ENCODE results near the gene OSTM1. TPM values are rescaled to one million over a fixed set of nuclear protein-coding genes. Genes with fewer than 3 reads are reported as not detected.

OSTM1 gene
- polyA plus RNA-seq, 1 of the 3 experiments (the other 2 are of a cell fraction), result 10.1 TPM

DNA sequence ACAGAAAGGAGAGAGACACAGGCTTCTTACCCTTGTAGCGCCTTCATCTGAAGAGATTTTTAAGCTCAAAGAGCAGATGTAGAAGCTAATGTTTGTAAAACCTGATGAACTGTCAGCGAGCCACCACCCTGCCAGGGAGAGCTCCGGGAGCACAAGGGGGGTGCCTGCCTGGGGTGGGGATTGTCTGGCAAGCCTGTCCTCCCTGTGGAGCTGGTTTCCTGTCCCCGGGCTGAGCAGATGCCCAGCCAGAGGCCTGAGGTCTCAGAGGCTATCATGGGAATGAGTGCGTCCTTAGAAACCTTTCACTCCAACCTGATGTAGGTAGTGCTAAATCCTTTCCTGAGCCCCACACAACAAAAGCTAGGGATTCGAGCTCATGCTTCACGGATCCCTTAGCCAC lies 49.4 kb upstream of the OSTM1 start:
- Histone ChIP-seq H3K27me3 (ENCODE audit: insufficient read depth) (peaks cover 5% of the 10 kb centered on the region; the same call in 1 of the 2 replicates), H3K4me3 (ENCODE audit: low read depth in 2 of 2, low read length in 1 of 2) (no peak overlapping the region), H3K9me3 (no peaks in the 10 kb centered on the region), H2AFZ (ENCODE audit: low read depth) (no peak overlapping the region), H3K9me2 (no peaks in the 10 kb centered on the region), H3K9ac (no peak overlapping the region), H3K4me1 (ENCODE audit: control insufficient read depth in 1 of 2, insufficient read depth in 2 of 2, low read depth in 1 of 2, low read length in 1 of 2) (peaks cover 0 to 5% of the 10 kb centered on the region in 2 experiments; a peak in 2 of 4 replicates), H3K79me2 (ENCODE audit: insufficient read depth) (no peaks in the 10 kb centered on the region), H4K20me1 (ENCODE audit: insufficient read depth) (no peaks in the 10 kb centered on the region), H3K4me2 (no peak overlapping the region), H3K36me3 (replicated peaks in 1 of 2; ENCODE audit: control insufficient read depth in 1 of 2, insufficient read depth in 2 of 2, low read length in 1 of 2) (no peaks in the 10 kb centered on the region), H3K27ac (ENCODE audit: low read depth in 2 of 2, low read length in 1 of 2) (no peak overlapping the region), H3F3A (replicated peaks; ENCODE audit: insufficient read depth) (no peaks in the 10 kb centered on the region)
- DNase-seq, result peak; percentile 60
- ChIA-PET CTCF (interaction anchor here (2.4 kb wide), 1 partner anchor 9 kb away, joined by 12 read pairs; no protein-coding TSS in a partner anchor), POLR2A (no interaction called here)
- 67% methylated on average over 6 of the region's 7 CpGs for WGBS (ENCODE audit: low lambda C conversion rate)
- no peak for TF ChIP-seq CHD2 (IDR thresholded peaks at IDR 0.05; ENCODE audit: low read length, partially characterized antibody)

DNA sequence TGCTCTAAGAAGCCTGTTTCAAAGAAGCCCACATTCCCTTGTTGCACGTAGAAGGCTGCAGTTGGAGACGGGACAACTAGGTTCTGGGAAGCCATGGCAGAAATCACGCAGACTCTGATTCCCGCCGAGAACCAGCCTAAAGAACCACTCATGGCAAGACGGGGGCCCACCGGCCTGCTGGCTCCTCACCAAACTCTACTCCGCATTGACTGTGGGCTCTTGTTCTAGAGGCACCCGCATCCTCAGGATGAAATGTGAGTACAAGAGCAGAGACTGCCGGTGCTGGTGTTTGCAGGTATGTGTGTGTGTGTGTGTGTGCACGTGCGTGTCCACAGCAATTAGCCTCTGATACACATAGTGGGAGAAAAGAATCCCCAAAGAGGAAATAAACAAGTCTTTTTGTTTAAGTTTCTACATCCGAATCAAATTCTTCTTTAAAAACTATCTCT lies 49.0 kb upstream of the OSTM1 start:
- H3K9me2 ChIP-seq, result no peaks in the 10 kb centered on the region
- CTCF ChIA-PET, result no interaction called here

More for the DNA sequence above, 49.0 kb upstream of the OSTM1 start:
- DNase-seq, result no peak
- Histone ChIP-seq H3K4me1 (ENCODE audit: control insufficient read depth in 1 of 2, insufficient read depth in 2 of 2, low read depth in 1 of 2, low read length in 1 of 2) (peaks cover 0 to 9% of the 10 kb centered on the region in 2 experiments; a peak in 2 of 4 replicates), H3K9ac (no peak overlapping the region), H3K4me2 (no peak overlapping the region), H3K4me3 (ENCODE audit: low read depth in 2 of 2, low read length in 1 of 2) (no peak overlapping the region), H3K9me3 (no peaks in the 10 kb centered on the region), H3K36me3 (replicated peaks in 1 of 2; ENCODE audit: control insufficient read depth in 1 of 2, insufficient read depth in 2 of 2, low read length in 1 of 2) (no peaks in the 10 kb centered on the region), H3K27ac (ENCODE audit: low read depth in 2 of 2, low read length in 1 of 2) (no peak overlapping the region), H3F3A (replicated peaks; ENCODE audit: insufficient read depth) (no peaks in the 10 kb centered on the region), H2AFZ (ENCODE audit: low read depth) (no peak overlapping the region), H3K27me3 (ENCODE audit: insufficient read depth) (peaks cover 7% of the 10 kb centered on the region; the same call in 1 of the 2 replicates), H3K79me2 (ENCODE audit: insufficient read depth) (no peaks in the 10 kb centered on the region), H4K20me1 (ENCODE audit: insufficient read depth) (no peaks in the 10 kb centered on the region)
- POLR2A ChIA-PET, result no interaction called here
- 89% methylated on average over 11 of the region's 13 CpGs for WGBS (ENCODE audit: low lambda C conversion rate)
- TF ChIP-seq, protein P1, sequence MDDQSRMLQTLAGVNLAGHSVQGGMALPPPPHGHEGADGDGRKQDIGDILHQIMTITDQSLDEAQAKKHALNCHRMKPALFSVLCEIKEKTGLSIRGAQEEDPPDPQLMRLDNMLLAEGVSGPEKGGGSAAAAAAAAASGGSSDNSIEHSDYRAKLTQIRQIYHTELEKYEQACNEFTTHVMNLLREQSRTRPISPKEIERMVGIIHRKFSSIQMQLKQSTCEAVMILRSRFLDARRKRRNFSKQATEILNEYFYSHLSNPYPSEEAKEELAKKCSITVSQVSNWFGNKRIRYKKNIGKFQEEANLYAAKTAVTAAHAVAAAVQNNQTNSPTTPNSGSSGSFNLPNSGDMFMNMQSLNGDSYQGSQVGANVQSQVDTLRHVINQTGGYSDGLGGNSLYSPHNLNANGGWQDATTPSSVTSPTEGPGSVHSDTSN (IDR thresholded peaks at IDR 0.05), result no peak
- TF ChIP-seq TEAD4 (IDR thresholded peaks at IDR 0.05; ENCODE audit: borderline replicate concordance, insufficient read depth), result no peak
- TF ChIP-seq TAF1 (IDR thresholded peaks at IDR 0.05; ENCODE audit: borderline replicate concordance, low read depth, low read length), result no peak
- TF ChIP-seq, protein P2, sequence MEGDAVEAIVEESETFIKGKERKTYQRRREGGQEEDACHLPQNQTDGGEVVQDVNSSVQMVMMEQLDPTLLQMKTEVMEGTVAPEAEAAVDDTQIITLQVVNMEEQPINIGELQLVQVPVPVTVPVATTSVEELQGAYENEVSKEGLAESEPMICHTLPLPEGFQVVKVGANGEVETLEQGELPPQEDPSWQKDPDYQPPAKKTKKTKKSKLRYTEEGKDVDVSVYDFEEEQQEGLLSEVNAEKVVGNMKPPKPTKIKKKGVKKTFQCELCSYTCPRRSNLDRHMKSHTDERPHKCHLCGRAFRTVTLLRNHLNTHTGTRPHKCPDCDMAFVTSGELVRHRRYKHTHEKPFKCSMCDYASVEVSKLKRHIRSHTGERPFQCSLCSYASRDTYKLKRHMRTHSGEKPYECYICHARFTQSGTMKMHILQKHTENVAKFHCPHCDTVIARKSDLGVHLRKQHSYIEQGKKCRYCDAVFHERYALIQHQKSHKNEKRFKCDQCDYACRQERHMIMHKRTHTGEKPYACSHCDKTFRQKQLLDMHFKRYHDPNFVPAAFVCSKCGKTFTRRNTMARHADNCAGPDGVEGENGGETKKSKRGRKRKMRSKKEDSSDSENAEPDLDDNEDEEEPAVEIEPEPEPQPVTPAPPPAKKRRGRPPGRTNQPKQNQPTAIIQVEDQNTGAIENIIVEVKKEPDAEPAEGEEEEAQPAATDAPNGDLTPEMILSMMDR (IDR thresholded peaks at IDR 0.05), result no peak
- no peak for TF ChIP-seq NRF1 (IDR thresholded peaks at IDR 0.05; ENCODE audit: low read depth, low read length)
- TF ChIP-seq EP300 (IDR thresholded peaks at IDR 0.05; ENCODE audit: borderline replicate concordance in 1 of 2, low read depth in 1 of 2, low read length in 1 of 2), result no peak
- no peak for TF ChIP-seq RAD21 (IDR thresholded peaks at IDR 0.05; ENCODE audit: low read length)
- TF ChIP-seq, protein P3, sequence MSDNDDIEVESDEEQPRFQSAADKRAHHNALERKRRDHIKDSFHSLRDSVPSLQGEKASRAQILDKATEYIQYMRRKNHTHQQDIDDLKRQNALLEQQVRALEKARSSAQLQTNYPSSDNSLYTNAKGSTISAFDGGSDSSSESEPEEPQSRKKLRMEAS (IDR thresholded peaks at IDR 0.05; ENCODE audit: low read depth), result no peak
- TF ChIP-seq, protein P4, sequence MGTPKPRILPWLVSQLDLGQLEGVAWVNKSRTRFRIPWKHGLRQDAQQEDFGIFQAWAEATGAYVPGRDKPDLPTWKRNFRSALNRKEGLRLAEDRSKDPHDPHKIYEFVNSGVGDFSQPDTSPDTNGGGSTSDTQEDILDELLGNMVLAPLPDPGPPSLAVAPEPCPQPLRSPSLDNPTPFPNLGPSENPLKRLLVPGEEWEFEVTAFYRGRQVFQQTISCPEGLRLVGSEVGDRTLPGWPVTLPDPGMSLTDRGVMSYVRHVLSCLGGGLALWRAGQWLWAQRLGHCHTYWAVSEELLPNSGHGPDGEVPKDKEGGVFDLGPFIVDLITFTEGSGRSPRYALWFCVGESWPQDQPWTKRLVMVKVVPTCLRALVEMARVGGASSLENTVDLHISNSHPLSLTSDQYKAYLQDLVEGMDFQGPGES (IDR thresholded peaks at IDR 0.05; ENCODE audit: low read depth, low read length), result no peak
- no peak for TF ChIP-seq NFIC (IDR thresholded peaks at IDR 0.05; ENCODE audit: borderline replicate concordance)

Data from SK-N-SH (cell line).